Limb (tissue), 2 donors: ENCODE measurements around the gene NEBL.
A peak's percentile ranks its signal among the peaks of the same experiment; 100 is the strongest.
"Not testable (repeated sequence)": the region's sequence is repeated elsewhere in the genome, so short reads cannot be mapped to it uniquely, and the experiment has no call there.

Source experiments
- DNase-seq, 2 donors: peaks; one replicate each; pipeline ENCODE4 v3.0.0-alpha.2; 2016; ENCODE audit errors: extremely low spot score in 2 of 2

The NEBL gene, protein sequence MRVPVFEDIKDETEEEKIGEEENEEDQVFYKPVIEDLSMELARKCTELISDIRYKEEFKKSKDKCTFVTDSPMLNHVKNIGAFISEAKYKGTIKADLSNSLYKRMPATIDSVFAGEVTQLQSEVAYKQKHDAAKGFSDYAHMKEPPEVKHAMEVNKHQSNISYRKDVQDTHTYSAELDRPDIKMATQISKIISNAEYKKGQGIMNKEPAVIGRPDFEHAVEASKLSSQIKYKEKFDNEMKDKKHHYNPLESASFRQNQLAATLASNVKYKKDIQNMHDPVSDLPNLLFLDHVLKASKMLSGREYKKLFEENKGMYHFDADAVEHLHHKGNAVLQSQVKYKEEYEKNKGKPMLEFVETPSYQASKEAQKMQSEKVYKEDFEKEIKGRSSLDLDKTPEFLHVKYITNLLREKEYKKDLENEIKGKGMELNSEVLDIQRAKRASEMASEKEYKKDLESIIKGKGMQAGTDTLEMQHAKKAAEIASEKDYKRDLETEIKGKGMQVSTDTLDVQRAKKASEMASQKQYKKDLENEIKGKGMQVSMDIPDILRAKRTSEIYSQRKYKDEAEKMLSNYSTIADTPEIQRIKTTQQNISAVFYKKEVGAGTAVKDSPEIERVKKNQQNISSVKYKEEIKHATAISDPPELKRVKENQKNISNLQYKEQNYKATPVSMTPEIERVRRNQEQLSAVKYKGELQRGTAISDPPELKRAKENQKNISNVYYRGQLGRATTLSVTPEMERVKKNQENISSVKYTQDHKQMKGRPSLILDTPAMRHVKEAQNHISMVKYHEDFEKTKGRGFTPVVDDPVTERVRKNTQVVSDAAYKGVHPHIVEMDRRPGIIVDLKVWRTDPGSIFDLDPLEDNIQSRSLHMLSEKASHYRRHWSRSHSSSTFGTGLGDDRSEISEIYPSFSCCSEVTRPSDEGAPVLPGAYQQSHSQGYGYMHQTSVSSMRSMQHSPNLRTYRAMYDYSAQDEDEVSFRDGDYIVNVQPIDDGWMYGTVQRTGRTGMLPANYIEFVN

DNA sequence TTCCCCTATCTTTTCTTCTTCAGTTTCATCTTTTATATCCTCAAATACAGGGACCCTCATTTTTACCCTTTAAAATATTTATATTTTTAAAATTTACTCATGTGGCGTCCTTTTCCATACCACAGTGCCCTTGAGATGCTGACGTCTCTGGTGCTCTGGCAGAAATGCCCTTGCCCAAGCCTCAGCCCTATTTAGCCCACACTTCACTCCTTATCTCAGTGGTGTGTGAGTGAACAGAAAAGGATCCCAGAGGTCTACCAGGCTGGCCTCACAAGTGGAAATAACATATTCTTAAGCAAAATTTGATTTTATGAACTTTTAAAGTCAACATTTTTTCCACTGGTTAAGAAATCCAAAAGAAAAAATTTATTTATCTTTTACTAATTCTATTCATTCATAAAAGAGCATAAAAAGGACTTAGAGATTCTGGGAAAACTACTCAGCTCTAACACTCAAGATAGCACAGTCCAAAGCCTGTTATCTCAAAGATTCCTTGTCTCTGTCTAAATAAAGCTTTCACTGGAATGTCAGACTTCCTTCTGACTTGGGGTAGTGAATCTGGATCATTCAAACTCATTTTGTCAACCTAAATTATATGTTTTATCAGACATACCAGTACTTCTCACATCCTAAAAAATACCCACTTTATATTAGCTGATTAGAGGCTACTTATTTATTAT, at the start of gene NEBL:
Gene NEBL, minus strand, starts transcription at position 166 of the 680 bp plus-strand sequence. Its CDS starts 106 bp downstream, at position 60.
- no peak for DNase-seq

DNA sequence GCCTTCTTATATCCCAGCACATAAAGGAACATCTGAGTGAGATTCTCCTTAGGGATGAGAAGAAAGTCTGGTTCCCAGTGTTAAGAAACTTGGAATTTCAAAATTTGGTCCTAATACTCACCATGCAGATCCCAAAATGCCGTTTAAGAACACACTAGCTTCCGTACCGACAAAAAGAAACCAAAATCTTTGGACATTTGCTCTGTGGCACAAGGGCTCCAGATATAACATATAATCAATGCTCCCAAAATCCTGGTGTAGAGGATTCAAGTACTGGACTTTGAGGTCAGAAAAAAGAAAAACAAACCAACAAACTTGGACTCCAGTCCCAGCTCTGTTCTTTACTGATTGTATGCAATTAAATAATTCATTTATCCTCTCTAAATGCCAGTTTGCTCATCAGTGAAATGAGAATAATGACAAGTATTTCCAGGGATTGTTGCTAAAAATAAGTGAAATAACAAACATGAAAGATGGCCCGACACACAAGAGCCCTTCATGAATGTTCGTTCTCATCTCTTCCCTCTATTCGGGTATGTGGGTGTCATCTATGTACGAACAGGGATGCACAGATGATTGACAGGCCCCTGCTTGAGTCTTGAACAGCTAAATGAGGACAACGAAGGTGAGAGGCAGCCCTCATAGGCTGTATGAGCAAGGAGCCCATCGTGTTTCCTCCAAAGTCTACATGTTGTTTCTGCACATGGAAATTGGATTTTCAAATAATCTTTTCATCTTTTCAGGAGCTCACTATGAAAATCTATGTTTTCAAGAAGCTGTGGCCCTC, 48.6 kb upstream of the NEBL start:
- DNase-seq, result no peak

DNA sequence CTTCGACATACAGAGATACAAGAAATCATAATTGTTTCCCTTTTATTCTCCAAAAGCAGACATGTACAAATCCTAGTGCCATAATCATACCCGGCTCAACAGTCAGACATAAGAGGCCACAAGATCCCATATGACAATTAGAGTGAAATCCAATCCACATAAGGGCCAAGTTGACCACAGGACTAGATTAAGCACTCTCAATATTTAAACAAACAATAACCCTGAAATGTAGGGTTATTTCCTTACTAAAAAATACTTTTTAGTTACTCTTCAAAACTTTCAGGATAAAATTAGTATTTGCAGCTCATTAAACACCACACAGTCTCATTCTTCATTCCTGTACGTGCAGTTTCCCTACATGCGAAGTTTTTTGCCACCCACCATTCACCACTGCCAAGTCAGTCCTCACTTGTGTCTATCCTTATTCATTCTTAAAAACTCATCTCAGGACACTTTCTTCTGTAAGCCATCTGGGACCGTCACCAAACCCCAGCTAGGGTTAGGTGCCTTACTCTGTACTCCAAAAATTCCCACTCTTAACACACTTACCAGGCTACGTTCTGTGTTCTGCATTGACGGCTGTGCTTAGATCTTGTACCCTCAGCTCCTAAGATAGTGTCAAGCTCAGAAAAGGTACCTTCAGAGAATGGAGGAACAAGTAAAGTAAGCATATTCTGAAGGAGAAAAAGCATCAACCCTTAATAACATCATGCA, 47.8 kb upstream of the NEBL start:
- no peak for DNase-seq

DNA sequence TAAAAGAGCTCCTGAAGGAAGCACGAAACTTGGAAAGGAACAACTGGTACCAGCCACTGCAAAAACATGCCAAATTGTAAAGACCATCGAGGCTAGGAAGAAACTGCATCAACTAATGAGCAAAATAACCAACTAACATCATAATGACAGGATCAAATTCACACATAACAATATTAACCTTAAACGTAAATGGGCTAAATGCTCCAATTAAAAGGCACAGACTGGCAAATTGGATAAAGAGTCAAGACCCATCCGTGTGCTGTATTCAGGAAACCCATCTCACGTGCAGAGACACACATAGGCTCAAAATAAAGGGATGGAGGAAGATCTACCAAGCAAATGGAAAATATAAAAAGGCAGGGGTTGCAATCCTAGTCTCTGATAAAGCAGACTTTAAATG, 42.3 kb upstream of the NEBL start:
- not testable (repeated sequence) for DNase-seq

DNA sequence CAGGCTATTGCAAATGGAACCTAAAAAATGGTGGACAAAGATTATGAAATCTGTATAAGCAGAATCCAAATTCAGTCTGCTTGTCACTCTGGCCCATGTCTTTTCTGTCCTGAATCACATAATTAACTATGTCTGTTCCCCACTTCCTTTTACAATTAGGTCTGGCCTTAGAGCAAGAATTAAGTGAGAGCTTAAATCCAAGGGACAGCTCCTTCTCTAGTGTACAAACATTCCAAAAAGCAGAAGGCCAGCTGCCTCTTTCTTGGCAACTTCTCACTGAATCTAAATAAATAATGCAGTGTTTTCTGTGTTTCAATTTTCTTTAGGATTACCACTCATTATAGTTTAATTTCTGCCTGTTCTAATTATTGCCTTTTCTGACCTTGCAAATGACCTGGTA, 39.3 kb upstream of the NEBL start:
- DNase-seq, result no peak

DNA sequence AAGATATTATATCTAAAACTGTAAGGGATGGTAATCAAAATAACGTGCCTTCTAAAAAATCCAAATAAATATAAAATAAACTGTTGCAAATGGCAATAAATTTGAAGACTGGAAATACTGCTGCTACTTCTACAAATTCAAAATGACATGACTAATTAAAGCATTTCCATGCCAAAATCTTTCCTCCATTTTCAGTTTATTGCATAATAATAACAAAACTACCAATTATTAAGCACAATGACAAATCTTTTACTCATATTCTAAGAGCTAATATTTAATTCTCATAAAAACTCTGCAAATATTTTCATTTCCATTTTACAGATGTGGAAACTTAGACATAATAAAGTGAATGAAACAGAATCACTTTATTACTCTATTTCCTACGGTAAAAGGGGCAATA, 38.8 kb upstream of the NEBL start:
- DNase-seq, result no peak

DNA sequence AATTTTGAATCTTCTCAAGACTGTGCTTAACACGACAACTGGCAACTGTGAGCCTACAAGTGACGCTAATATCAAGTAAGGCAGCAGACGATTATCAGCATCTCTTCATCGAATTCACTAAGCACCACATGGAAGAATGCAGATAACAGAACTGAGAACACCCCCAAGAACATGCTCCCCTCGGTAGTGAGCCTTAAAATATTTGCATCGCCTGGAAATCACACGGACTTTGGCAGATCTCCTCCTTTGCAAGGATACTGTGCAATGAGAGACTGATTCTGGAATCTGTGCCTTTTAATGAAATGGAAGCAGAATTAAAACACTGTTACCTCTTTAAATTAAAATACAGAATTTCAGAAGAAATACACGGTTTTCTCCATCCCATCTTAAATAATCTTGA, 38.2 kb upstream of the NEBL start:
- DNase-seq, result no peak

DNA sequence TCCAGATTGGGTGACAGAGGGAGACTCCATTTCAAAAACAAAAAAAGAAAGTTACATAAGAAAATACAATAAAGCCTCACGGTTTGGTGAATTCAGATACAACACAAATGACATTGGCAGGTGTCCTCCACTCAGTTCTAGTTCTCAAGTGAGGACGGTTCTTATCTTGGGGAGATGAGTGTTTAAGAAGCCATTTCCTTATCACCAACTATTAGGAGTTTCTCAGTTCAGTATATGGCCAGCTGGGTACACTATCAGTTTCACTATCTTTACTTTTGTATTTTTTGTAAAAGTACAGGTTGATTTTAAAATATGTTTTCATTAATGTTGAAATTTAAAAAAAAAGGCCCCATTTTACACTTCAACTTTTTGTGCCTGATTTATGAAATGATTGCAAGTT, 36.6 kb upstream of the NEBL start:
- DNase-seq, result no peak

DNA sequence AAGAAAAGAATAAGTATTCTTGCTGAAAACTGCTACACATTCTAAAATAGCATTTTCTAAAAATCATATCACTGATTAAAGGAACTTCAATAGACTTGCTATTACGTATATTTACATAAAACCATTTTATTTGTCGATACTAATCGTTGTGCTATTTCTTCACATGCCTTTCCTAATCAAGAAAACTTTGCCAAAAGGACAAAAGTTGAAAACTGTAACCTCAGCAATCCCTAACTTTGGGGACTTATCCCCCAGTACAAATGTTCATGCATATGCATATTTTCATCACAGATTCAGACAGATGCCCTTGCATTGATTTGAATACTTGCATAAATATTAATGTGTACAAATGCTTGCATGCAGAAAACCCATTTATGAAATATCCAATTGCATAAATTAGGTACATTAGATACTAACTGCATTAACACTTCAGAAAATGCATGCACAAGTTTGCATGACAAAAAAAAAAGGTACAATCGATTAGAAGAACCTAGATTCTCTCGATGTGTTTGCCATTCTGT, 35.6 kb upstream of the NEBL start:
- DNase-seq, result no peak

DNA sequence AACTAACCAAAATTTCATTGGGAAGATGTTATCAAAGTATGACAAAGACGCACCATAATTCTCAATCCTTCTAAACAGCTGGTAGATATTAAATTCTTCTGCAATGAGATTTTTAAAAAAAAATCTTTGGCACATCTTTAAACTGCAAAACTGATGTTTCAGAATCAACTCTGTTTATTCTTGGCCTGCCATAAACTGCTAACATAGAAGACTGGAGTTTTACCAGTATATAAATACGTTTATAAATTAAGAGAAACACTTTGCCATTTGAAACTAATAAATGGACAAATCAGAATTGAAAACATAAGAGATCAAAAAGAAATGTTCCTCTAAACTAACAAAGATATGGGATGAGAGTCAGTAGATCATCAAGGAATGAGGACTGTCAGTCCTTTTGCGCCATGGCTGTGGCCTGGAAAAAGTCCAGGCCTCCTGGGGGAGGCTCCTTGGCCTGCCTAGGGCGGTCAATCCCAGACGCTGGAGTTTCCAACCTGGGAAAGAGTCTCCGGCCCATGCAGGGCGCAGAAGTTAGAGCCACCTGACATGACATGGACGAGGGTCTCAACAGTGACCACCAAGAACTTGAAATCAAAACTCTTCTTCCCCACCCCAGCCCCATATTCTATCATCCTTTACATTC, 34.2 kb upstream of the NEBL start:
- no peak for DNase-seq

DNA sequence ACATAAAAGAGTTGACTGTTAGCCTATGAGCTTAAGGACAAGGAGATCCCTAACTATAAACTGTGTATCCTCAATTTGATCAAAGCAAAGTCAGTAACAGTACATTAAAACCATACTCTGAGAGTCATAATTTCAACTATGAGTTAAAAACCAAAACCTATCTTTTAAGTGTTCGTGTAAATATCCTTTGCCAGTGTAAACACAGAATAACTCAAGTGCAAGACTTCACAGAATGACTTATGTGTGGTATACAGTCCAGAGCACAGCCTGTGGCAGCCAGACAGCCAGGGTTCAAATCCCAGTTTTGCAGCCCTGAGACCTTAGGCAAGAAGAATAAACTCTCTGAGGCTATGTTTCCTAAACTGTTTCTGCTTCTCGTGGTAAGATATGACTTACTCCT, 30.3 kb upstream of the NEBL start:
- DNase-seq, result no peak

DNA sequence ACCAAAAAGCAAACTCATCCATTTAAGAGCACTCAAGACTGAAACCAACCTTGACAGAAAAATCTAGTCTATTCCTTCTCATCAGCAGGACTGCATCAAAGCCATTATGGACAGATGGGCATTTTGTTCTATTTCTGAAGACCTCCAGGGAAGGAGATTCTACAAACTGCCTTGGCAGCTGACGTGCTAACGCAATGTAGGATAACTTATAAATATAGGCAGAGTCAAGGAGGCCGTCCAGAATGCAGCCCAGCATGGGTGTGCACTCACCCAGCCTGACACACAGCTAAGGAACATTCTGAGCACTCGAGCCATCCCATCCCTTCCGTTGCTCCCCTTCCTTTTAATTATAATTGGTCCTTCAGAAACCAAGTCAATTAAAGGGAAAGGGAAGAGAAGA, 25.3 kb upstream of the NEBL start:
- DNase-seq, result no peak

DNA sequence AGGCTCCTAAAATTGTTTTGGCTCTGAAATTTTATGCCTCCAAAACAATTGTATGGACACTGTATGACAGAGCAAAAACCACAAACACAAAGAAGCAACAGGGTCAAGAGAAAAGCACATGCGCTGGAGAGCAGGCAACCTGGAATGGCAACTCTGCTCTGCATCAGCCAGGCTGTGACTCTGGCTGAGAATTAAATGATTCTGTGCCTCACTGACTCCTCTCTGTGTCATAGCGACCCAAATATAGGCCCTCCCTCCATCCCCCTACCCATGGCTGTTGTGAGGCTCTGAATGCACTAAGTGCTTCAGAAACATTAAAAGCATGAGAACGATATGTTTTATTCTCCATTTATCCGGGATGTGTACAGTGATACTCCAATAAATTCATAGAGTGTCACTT, 24.9 kb upstream of the NEBL start:
- DNase-seq, result no peak

DNA sequence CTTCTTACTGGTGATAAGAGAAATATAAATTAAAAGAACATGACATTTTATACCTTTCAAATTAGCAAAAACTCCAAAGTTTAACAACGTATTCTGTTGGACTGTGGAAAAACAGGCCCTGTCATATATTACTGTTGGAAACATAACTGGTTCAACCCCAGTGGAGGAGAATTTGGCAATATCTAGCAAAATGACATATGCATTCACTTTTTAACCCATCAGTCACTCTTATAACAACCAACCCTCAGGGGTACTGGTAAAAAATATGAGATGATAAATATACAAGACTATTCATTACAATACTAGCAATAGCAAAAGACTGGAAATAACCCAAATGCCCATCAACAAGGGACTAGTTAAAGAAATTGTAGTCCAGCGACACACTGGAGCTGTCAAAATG, 22.9 kb upstream of the NEBL start:
- DNase-seq, result peak in 1 of 2 donors; percentile 46

DNA sequence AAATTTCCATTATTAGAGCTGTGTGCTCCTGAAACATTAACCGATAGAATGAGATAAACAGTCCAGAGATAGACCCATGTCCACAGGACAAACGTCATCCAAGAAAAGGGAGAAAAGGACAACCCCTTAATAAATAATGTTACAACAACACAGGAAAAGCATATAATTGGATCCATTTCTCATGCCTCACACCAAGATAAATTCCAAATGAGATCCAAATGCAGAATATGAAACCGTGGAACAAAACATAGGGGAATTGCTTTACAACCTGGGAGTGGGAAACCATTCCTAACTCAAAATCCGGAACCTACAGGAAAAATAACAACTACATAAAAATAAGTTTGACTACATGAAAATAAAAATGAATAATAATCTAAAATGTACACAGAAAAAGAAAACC, 22.4 kb upstream of the NEBL start:
- DNase-seq, result no peak

DNA sequence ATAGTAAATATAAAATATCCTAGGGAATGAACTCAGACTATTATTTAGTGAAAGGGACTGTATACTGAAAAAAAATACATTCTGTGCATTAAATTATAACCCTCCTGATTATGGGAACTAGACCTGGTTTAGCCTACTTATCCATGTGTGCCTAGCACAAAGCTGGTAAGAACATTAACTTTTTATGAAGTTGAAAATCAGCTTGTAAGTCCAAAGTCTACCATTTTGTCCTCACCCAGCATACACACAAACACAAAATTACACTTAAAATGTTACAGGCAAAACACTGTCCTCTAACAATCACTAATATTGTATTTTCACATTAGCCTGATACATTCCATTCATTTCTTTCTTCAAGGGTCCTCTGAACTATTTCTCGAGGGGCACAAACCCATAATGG, 19.9 kb upstream of the NEBL start:
- DNase-seq, result no peak

DNA sequence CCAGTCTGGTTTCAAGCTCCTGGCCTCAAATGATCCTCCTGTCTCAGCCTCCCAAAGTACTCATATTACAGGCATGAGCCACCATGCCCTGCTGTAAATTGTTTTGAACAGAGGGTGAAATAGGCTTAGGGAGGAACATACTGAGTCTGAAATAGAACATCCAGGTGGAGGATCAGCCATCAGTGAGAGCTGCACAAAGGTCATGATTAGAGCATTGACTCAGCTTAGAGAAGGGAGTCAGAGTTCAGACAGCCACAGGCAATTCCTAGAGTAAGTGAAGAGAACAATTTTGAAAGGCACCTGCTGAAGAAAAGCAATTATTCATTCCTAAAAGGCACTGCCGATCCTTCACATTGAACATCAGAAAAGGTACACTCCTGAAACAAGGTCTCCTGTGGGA, 15.9 kb upstream of the NEBL start:
- no peak for DNase-seq

DNA sequence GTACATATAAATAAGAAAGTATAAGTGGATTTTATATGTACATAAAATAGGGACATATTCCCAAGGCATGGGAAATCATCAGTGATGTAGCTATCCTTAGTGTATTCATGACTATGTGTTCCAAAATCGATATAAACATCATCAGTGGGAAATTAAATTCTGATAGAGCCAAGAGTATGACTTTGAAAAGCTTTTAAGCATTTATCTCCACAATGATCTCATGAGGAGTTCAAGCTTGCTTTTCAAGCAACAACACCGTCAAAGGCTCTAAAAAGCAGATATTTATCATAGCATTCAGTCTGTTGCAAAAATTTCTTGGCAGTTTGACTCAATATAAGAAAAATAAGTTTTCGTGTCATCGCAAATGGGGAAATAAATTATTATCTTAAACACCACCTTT, 14.5 kb upstream of the NEBL start:
- no peak for DNase-seq

DNA sequence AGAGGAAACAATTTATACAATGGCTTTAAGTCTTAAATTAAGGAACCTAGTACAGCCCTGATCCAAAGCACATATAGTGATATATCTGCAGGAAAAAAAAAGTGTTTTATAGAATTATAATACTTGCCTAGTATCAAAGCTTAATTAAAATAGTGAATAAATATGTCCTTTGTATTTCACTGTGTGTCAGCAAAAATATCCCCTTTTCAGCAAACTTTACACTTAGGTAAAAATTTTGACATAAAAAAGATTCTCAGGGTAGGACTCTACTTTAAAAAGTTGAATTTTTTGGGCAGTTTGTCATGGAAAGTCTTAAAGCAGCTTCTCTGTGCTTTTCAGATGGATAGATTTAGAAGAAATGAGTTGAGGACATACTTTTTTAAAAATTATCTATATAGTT, 12.7 kb upstream of the NEBL start:
- DNase-seq, result no peak

DNA sequence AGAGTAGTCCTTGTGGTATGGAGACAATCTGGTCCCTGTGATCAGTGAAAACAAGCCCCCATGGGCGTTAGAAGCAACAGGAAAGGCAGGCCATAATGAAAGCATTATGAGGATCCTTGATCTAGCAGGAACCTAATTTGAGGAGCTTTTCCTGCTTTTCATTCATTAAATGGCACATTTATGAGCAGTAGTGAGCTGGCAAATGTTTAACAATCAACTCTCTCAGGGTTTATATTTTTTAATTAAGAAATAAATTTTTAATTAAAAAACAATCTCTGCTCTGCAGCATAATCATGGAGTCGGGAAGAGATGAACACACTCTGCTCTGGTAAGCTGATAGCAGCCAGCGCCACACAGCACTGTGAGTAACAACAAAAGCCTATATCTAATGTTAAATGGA, 11.3 kb upstream of the NEBL start:
- DNase-seq, result no peak
